ENCODE data around the gene ATRNL1. TPM values are rescaled to one million over a fixed set of nuclear protein-coding genes. Genes with fewer than 3 reads are reported as not detected.

The ATRNL1 gene
- total and polyA plus RNA-seq, 2 experiments from 2014 or later, result 4.8 to 29.7 TPM

DNA sequence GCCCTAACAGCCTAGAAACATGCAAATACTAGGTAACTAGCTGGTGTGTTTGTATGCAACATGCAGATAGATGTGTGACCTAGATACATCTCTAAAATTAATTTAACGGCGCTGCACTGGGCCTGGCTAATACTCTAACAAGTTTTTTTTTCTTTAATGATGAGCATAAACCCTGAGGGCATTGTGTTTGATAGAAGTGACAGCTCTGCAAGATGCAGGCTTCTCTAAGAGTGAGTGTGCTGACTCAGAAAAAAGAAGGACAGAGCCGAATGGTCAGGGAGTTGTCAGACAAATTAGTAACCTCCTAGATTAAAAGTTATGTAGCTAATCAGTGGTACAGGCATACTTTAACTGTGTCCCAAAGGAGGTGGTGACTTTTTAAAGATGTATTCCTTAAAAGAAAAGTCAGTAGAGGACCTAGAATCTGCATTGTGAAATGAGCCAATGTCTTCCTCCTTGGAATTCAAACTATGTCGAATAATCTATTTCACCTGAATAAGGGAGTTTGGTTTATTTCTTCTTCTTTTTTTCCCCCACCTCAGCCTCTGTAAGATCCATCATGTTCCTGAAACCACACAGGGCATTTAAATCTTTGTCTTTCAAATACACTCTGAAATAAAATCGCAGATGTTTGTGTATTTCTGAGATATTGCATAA is 864.7 kb downstream of the ATRNL1 start:
- no peaks in the 10 kb centered on the region for H3F3A ChIP-seq (replicated peaks; ENCODE audit: low read depth)
- Mint-ChIP-seq H3K4me3 (no peak overlapping the region), H3K36me3 (ENCODE audit: low read depth) (no peaks in the 10 kb centered on the region), H3K27ac (0 out of 2 replicates have a peak overlapping the region, but pooled peaks have one; percentile 76), H3K4me1 (peaks cover 19% of the 10 kb centered on the region), H3K9me3 (no peaks in the 10 kb centered on the region), H3K27me3 (ENCODE audit: insufficient read depth, low read depth, poor library complexity) (no peaks in the 10 kb centered on the region)
- no peak overlapping the region for H2AFZ ChIP-seq
- 0 out of 2 replicates have a peak overlapping the region, but pooled peaks have one; percentile 8 for H3K4me2 ChIP-seq
- H3K4me3 ChIP-seq, result no peak overlapping the region
- TF ChIP-seq EZH2phosphoT487 (IDR thresholded peaks at IDR 0.05; ENCODE audit: unreplicated experiment), result no peak
- TF ChIP-seq STAT1 (IDR thresholded peaks at IDR 0.05; ENCODE audit: unreplicated experiment), result no peak
- TF ChIP-seq CREB1 (CRISPR knock-in tag; IDR thresholded peaks at IDR 0.05; ENCODE audit: low read depth), result no peak
- TF ChIP-seq, protein P1, sequence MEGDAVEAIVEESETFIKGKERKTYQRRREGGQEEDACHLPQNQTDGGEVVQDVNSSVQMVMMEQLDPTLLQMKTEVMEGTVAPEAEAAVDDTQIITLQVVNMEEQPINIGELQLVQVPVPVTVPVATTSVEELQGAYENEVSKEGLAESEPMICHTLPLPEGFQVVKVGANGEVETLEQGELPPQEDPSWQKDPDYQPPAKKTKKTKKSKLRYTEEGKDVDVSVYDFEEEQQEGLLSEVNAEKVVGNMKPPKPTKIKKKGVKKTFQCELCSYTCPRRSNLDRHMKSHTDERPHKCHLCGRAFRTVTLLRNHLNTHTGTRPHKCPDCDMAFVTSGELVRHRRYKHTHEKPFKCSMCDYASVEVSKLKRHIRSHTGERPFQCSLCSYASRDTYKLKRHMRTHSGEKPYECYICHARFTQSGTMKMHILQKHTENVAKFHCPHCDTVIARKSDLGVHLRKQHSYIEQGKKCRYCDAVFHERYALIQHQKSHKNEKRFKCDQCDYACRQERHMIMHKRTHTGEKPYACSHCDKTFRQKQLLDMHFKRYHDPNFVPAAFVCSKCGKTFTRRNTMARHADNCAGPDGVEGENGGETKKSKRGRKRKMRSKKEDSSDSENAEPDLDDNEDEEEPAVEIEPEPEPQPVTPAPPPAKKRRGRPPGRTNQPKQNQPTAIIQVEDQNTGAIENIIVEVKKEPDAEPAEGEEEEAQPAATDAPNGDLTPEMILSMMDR (conservative IDR thresholded peaks at IDR 0.05; ENCODE audit: low read depth in 2 of 2), result no peak
- TF ChIP-seq EZH2 (IDR thresholded peaks at IDR 0.05; ENCODE audit: low read depth, unreplicated experiment), result no peak
- no peak for TF ChIP-seq POLR2AphosphoS5 (IDR thresholded peaks at IDR 0.05; ENCODE audit: low read depth)
- TF ChIP-seq ZNF331 (CRISPR knock-in tag; IDR thresholded peaks at IDR 0.05; ENCODE audit: low read depth), result no peak
- TF ChIP-seq, protein P2, sequence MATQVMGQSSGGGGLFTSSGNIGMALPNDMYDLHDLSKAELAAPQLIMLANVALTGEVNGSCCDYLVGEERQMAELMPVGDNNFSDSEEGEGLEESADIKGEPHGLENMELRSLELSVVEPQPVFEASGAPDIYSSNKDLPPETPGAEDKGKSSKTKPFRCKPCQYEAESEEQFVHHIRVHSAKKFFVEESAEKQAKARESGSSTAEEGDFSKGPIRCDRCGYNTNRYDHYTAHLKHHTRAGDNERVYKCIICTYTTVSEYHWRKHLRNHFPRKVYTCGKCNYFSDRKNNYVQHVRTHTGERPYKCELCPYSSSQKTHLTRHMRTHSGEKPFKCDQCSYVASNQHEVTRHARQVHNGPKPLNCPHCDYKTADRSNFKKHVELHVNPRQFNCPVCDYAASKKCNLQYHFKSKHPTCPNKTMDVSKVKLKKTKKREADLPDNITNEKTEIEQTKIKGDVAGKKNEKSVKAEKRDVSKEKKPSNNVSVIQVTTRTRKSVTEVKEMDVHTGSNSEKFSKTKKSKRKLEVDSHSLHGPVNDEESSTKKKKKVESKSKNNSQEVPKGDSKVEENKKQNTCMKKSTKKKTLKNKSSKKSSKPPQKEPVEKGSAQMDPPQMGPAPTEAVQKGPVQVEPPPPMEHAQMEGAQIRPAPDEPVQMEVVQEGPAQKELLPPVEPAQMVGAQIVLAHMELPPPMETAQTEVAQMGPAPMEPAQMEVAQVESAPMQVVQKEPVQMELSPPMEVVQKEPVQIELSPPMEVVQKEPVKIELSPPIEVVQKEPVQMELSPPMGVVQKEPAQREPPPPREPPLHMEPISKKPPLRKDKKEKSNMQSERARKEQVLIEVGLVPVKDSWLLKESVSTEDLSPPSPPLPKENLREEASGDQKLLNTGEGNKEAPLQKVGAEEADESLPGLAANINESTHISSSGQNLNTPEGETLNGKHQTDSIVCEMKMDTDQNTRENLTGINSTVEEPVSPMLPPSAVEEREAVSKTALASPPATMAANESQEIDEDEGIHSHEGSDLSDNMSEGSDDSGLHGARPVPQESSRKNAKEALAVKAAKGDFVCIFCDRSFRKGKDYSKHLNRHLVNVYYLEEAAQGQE (IDR thresholded peaks at IDR 0.05; ENCODE audit: unreplicated experiment), result no peak
- TF ChIP-seq, protein P3, sequence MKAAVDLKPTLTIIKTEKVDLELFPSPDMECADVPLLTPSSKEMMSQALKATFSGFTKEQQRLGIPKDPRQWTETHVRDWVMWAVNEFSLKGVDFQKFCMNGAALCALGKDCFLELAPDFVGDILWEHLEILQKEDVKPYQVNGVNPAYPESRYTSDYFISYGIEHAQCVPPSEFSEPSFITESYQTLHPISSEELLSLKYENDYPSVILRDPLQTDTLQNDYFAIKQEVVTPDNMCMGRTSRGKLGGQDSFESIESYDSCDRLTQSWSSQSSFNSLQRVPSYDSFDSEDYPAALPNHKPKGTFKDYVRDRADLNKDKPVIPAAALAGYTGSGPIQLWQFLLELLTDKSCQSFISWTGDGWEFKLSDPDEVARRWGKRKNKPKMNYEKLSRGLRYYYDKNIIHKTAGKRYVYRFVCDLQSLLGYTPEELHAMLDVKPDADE (IDR thresholded peaks at IDR 0.05), result no peak
- no peak for TF ChIP-seq NANOG (IDR thresholded peaks at IDR 0.05; ENCODE audit: borderline replicate concordance)
- no peak for TF ChIP-seq JUNB (IDR thresholded peaks at IDR 0.05; ENCODE audit: unreplicated experiment)
- TF ChIP-seq, protein P4, sequence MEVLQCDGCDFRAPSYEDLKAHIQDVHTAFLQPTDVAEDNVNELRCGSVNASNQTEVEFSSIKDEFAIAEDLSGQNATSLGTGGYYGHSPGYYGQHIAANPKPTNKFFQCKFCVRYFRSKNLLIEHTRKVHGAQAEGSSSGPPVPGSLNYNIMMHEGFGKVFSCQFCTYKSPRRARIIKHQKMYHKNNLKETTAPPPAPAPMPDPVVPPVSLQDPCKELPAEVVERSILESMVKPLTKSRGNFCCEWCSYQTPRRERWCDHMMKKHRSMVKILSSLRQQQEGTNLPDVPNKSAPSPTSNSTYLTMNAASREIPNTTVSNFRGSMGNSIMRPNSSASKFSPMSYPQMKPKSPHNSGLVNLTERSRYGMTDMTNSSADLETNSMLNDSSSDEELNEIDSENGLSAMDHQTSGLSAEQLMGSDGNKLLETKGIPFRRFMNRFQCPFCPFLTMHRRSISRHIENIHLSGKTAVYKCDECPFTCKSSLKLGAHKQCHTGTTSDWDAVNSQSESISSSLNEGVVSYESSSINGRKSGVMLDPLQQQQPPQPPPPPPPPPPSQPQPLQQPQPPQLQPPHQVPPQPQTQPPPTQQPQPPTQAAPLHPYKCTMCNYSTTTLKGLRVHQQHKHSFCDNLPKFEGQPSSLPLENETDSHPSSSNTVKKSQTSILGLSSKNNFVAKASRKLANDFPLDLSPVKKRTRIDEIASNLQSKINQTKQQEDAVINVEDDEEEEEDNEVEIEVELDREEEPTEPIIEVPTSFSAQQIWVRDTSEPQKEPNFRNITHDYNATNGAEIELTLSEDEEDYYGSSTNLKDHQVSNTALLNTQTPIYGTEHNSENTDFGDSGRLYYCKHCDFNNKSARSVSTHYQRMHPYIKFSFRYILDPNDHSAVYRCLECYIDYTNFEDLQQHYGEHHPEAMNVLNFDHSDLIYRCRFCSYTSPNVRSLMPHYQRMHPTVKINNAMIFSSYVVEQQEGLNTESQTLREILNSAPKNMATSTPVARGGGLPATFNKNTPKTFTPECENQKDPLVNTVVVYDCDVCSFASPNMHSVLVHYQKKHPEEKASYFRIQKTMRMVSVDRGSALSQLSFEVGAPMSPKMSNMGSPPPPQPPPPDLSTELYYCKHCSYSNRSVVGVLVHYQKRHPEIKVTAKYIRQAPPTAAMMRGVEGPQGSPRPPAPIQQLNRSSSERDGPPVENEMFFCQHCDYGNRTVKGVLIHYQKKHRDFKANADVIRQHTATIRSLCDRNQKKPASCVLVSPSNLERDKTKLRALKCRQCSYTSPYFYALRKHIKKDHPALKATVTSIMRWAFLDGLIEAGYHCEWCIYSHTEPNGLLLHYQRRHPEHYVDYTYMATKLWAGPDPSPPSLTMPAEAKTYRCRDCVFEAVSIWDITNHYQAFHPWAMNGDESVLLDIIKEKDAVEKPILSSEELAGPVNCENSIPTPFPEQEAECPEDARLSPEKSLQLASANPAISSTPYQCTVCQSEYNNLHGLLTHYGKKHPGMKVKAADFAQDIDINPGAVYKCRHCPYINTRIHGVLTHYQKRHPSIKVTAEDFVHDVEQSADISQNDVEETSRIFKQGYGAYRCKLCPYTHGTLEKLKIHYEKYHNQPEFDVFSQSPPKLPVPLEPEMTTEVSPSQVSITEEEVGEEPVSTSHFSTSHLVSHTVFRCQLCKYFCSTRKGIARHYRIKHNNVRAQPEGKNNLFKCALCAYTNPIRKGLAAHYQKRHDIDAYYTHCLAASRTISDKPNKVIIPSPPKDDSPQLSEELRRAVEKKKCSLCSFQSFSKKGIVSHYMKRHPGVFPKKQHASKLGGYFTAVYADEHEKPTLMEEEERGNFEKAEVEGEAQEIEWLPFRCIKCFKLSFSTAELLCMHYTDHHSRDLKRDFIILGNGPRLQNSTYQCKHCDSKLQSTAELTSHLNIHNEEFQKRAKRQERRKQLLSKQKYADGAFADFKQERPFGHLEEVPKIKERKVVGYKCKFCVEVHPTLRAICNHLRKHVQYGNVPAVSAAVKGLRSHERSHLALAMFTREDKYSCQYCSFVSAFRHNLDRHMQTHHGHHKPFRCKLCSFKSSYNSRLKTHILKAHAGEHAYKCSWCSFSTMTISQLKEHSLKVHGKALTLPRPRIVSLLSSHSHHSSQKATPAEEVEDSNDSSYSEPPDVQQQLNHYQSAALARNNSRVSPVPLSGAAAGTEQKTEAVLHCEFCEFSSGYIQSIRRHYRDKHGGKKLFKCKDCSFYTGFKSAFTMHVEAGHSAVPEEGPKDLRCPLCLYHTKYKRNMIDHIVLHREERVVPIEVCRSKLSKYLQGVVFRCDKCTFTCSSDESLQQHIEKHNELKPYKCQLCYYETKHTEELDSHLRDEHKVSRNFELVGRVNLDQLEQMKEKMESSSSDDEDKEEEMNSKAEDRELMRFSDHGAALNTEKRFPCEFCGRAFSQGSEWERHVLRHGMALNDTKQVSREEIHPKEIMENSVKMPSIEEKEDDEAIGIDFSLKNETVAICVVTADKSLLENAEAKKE (CRISPR knock-in tag; IDR thresholded peaks at IDR 0.05), result no peak
- no peak for TF ChIP-seq ZNF114 (CRISPR knock-in tag; IDR thresholded peaks at IDR 0.05)
- H3K9me2 ChIP-seq (ENCODE audit: insufficient read depth), result peaks cover 20% of the 10 kb centered on the region
- no peaks in the 10 kb centered on the region for H3K27me3 ChIP-seq (ENCODE audit: insufficient read depth)
- DNase-seq (ENCODE audit: low spot score), result peak; percentile 51
- H3K79me2 ChIP-seq (replicated peaks; ENCODE audit: insufficient read depth), result no peaks in the 10 kb centered on the region
- no peaks in the 10 kb centered on the region for H4K20me1 ChIP-seq (replicated peaks; ENCODE audit: insufficient read depth)
- H3K27ac ChIP-seq (ENCODE audit: low read depth), result peak overlapping the region; percentile 5; the same call in 1 of the 2 replicates
- H3K36me3 ChIP-seq (ENCODE audit: insufficient read depth), result no peaks in the 10 kb centered on the region
- no peak for ATAC-seq
- peaks cover 19% of the 10 kb centered on the region for H3K4me1 ChIP-seq (ENCODE audit: insufficient read depth)

All from GM23338 (cell line).